GM18505 (cell line): ENCODE results near the gene FURIN.
"Not testable (repeated sequence)": the region's sequence is repeated elsewhere in the genome, so short reads cannot be mapped to it uniquely, and the experiment has no call there.

ENCODE experiments used
- ATAC-seq: cut with Tn5 transposase; IDR thresholded peaks from one replicate; pipeline ENCODE4 v1.9.1; 2021; ENCODE audit not compliant: unreplicated experiment
- POLR2A ChIP-seq: IDR thresholded peaks from 4 replicates; pipeline ENCODE4 v1.6.1; 2011; ENCODE audit warnings: borderline replicate concordance; ENCODE audit not compliant: insufficient read depth, insufficient read length; ENCODE audit errors: extremely low read depth

Gene FURIN

DNA sequence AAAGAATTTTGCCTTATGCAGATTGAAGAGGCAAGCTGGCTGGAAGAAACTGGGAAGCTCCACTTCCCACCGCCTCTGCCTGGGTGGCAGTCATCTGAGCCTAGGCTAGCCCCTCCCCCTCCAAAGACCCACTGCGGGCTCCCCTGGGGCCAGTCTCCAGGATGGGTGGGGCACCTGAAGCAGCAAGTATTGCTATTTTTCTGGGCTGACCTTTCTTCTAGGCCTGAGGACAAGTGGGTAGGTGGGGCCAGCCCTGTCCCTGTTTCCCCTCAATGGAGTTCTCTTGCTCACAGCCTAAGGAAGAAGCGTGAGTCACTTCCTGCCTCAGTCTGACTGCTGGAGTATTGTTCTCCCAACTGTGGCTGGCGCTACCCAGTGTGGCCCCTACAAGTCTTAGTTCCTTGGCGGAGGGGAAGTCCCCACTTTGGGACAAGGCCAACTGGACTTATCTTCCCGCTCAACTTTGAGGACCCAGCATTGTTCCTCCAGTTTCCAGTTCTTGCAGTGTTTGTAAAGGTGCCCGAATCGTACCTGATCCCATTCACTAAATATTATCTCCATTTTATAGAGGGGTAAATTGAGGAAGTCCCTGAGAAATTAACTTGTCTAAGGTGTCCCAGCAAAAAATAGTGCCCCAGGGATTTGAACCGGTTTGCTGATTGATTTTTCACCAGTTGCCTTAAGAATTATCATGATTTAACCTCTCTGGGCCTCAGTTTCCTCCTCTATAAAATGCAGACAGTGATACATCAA is 1.4 kb downstream of the FURIN start:
- ATAC-seq = no peak
- no peak for TF ChIP-seq POLR2A

DNA sequence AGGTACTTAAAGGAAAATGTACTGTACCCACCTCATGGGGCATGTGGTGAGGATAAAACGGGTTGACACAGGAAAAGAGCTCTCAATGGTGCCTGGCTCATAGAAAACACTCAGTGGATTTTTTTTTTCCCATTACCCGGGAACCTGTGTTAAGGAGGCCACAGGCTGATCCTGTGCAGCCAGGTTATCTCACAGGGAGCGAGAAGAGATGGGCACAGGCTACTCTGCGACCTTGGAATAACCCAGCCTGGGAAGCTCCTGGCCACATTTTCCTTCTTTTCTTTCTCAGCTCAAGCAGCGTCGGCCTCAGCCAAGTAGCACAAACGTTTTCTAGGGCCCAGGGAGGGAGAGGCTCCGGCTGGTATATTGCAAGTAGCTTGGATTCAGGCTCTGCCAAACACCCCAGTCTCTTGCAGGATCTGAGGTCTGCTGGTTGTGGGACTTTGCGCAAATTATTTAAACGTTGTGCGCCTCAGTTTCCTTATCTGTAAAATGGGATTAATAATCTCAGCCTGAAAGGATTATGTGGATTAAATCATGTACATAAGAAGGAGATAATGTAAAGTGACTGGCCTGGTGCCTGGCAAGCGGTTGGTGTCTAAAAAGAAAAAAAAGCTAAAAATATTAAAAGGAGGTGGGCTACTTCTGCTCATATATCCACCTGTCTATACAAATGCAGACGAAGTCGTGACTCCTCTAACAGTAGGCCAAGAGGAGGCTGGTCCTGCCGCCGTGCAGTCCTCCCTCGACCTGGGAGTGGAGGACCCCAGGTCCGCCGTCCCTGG is 2.2 kb downstream of the FURIN start:
- ATAC-seq = no peak
- TF ChIP-seq POLR2A = no peak

DNA sequence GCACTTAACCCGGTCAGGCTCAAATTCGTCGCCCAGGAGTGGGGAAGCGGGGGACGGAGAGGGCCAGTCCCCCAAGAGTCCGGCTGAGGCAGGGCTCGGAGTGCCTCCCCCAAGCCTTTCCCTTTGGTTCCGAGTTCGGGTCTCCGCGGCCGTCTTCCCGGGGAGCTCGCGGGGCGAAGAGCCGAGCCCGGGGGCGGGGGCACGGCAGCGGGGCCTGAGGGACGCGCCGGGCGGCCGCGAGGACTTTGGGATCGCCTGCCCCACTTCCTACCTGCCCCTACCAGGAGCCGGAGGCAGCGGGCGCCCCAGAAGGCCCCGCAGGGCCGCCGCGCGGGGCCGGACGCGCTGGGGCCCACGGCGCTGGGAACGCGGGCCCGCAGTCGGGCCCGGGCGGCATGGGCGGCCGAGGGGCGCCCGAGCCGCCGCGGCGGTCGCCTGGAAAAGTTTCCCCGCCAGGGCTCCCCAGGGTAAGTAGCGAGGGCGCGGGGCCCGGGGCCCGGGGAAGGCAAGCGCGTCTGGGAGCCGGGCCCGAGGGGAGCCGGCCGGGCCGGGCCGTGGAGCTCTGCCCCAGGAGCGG is 2.8 kb downstream of the FURIN start:
- no peak for ATAC-seq
- no peak for TF ChIP-seq POLR2A

DNA sequence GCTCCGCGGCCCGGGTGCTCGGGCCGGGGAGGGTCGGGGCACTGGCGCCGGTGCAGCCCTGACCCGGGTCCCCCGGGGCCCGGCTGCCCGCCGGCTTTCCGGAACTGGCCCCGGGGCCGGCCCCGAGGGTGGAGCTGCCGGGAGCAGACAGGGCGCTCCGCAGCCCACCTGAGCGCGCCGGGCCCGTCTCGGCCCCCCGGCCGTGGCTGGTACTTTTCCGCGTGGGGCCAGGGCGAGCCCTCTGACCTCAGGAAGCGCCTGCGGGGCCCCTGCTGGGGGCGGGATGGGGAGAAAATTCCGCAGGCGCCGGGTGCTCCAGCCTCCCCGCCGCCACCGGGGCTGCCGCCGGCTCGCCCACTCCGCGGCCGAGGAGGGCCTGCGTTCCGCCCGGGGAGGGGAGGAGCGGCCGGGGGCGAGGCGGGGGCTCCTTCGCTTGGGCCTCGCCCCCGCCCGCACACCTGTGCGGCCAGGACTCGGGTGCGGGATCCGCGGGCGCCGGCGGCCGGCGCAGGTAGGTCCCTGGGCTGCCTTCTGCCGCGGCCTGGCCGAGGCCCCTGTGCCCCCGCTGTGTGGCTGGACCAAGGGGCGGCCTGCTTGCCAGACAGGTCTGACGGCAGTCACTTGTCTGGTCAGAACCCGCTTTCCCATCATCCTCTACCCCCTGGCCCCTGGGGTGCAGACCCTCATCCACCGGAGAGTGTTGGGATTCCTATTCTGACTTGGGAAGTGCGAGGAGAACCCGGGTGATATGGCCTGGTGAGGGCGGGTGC is 3.5 kb downstream of the FURIN start:
- no peak for ATAC-seq
- no peak for TF ChIP-seq POLR2A

DNA sequence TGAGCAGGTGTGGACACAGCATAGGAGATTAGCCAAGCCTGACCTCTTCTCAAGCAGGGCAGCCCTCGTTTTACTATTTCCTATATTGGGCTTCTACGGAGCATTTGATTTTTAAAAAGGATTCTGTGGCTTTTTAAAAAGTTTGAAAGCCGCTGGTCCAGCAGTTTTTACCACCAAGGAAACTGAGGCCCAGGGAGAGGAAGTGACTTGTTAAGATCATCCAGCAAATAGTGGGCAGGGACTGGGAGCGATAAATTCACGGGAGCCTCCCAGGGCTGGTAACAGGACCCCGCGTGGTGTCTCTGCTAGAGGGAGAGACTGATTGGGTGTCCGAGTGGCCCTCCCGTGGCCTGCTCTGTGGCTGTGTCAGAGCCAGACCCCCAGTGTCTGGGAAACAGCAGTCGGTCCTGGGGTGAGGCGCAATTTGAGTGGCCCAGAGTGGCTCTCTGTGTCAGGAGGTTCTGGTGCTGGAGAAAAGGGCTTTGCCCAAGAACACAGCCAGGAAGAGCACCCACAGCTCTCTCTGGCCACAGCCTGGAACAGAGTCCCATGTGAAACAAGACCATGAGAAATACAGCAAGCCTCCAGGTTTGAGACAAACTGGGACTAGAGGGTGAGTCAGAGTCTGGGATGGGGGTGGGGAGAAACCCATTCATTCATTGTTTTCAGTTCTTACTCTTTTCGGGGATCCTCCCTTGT is 4.2 kb downstream of the FURIN start:
- peak; percentile 56 for TF ChIP-seq POLR2A
- no peak for ATAC-seq

DNA sequence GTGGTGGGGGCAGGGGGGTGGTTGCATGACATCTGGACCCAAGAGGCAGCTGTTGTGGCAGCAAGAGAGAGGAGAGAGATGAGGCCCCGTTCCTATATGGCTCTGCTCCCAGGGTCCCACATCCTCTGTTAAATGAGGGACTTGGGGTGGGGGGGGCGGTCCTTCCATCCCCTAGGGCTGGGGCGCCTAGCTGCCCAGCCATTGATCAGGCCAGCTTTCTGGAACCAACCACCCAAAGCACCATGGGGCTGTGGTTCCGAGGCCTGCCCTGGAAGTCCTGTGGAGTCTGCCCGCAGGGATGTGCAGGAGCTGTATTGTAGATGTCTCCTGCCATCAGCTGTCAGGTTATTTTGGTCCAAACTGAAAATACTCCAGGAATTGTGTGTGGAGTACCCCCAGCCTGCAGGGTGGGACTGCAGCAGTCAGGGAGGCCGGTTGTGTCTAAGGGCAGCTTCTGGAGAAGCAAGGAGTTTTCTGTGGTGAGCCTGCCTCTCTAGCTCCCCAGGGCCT is 5.2 kb downstream of the FURIN start:
- ATAC-seq = no peak
- TF ChIP-seq POLR2A = no peak

DNA sequence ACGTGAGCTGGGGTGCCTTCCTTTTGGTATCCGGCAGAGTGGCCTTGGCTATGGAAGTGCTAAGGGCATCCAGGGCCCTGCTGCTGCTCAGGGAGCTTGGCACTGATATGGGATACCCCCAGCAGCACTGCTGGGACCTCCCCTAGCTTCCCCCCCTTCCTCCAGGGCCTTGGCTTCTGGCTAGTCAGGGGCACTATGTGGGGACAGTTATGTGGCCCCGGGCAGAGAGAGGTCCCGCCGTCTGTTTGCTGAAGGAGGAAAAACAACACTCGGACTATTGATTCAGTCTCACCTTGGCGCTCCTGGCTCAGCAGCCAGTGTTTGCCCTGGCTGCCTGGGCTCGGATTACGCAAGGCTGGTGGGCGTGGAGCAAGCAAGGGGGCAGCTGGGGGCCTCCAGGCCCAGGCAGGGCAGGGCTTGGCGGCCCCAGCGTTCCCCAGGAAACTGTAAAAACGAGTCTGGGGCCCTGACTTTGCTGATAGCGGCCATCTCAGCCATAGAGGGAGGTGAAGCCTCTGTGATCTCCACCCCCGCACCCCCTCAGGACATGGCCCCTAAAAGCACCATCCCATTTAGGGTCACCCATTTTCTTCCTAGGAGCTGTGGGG is 5.7 kb downstream of the FURIN start:
- no peak for ATAC-seq
- no peak for TF ChIP-seq POLR2A

DNA sequence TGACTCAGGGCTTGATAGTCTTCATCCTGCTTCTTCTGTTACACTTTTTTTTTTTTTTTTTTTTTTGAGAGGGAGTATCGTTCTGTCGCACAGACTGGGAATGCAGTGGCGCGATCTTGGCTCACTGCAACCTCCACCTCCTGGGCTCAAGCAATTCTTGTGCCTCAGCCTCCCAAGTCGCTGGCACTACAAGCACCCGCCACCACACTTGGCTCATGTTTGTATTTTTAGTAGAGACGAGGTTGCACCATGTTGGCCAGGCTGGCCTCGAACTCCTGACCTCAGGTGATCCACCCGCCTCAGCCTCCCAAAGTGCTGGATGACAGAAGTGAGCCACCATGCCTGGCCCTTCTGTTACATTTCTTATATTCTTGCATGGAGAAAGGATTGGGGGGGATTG is 6.6 kb downstream of the FURIN start:
- not testable (repeated sequence) for ATAC-seq

DNA sequence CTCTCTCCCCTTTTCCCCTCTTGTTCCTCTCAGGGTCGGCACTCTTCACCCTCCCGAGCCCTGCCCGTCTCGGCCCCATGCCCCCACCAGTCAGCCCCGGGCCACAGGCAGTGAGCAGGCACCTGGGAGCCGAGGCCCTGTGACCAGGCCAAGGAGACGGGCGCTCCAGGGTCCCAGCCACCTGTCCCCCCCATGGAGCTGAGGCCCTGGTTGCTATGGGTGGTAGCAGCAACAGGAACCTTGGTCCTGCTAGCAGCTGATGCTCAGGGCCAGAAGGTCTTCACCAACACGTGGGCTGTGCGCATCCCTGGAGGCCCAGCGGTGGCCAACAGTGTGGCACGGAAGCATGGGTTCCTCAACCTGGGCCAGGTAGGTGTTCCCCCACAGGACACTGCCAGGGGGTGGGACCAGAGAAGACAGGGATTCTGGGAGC is 7.2 kb downstream of the FURIN start:
- ATAC-seq = no peak
- no peak for TF ChIP-seq POLR2A

DNA sequence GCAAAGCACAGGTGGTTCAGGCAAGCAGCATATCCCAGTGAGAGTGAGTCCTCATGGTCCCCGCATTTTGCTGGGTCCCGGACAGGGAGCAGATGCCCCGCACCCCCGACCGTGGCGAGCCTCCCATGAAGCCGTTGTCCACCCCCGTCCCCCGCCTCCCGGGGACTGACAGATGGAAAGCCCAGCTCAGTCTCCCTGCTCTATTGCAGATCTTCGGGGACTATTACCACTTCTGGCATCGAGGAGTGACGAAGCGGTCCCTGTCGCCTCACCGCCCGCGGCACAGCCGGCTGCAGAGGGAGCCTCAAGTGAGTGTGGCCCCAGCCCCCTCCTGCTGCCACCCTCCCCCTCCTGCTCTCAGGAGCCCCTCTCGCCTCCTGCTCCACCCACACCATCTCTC is 7.7 kb downstream of the FURIN start:
- no peak for ATAC-seq
- TF ChIP-seq POLR2A = no peak

DNA sequence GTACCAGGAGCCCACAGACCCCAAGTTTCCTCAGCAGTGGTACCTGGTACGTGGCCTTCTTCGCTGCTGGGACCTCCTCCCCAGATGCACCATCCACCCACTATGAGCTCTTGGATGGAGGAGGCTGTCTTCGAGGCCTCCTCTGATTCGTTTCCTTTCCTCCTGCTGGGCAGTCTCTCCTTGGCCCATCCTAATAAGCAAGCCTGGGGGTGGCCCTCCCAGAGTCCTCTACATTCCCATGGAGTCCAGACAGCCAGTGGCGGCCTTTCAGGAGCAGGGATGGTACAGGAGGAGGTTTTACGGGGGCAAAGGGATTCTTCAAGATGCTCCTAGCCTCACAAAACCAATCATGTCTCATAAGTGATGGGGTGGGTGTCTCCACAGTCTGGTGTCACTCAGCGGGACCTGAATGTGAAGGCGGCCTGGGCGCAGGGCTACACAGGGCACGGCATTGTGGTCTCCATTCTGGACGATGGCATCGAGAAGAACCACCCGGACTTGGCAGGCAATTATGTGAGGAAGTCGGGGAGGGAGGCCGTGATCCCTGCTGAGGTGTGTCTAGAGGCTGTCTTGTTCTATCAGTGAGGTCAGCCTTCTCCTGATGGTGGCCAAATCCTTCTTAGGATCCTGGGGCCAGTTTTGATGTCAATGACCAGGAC is 8.3 kb downstream of the FURIN start:
- no peak for TF ChIP-seq POLR2A

DNA sequence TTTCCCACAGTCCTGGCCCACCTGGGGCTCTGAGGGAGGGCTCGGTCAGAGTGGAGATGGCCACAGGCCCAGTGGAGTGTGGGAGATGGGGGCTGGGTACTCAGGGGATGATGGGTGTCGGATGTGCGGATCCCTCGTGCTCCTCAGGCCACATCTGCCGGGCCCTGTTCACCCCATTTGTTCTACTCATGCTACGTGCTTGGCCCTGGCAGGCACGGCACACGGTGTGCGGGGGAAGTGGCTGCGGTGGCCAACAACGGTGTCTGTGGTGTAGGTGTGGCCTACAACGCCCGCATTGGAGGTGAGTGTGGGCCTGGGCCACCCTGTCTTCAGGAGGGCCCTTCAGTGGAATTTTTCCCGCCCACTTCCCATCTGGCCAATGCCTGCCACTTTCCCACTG is 8.9 kb downstream of the FURIN start:
- no peak for ATAC-seq
- no peak for TF ChIP-seq POLR2A

More for the DNA sequence above, 8.3 kb downstream of the FURIN start:
- no peak for ATAC-seq
